HL-60 (cell line): ENCODE data around the gene WDR48.

Experiments
- DNase-seq, 2 experiments: peaks; one replicate each; pipeline ENCODE4 v3.0.0-alpha.2; 2010 to 2020; ENCODE audit warnings: low read depth in 1 of 2, low spot score in 1 of 2
- H3K27ac ChIP-seq: fragments of 250-450 bp; sonication (Bioruptor Pico); replicated peaks from 2 replicates; pipeline ENCODE4 v1.5.1; 2020; ENCODE audit warnings: mild to moderate bottlenecking, moderate library complexity
- H3K27me3 ChIP-seq: fragments of 250-450 bp; sonication (Bioruptor Pico); 2 replicates; pipeline ENCODE4 v1.5.1; 2021; ENCODE audit warnings: mild to moderate bottlenecking, moderate library complexity; ENCODE audit not compliant: insufficient read depth, poor library complexity, severe bottlenecking
- H3K4me3 ChIP-seq: replicated peaks from 2 replicates; pipeline ENCODE4 v1.5.1; 2011; ENCODE audit warnings: mild to moderate bottlenecking, control low read depth, low read length; ENCODE audit not compliant: insufficient read depth
- GABPA ChIP-seq: IDR thresholded peaks from 2 replicates; pipeline ENCODE4 v1.6.1; 2012; ENCODE audit warnings: low read depth
- POLR2AphosphoS5 ChIP-seq: IDR thresholded peaks from 2 replicates; pipeline ENCODE4 v1.6.1; 2012; ENCODE audit warnings: low read depth
- SPI1 ChIP-seq: IDR thresholded peaks from 2 replicates; pipeline ENCODE4 v1.6.1; 2012; ENCODE audit warnings: low read depth, mild to moderate bottlenecking, borderline replicate concordance
- TF ChIP-seq, protein P1 (sequence below): IDR thresholded peaks from one replicate; pipeline ENCODE4 v1.5.1; 2011; ENCODE audit warnings: low read length, control low read depth, inconsistent platforms; ENCODE audit not compliant: insufficient read depth
- TF ChIP-seq, protein P2 (sequence below): IDR thresholded peaks from 2 replicates; pipeline ENCODE4 v1.6.1; 2012; ENCODE audit warnings: low read depth; ENCODE audit not compliant: insufficient replicate concordance

WDR48 gene

DNA sequence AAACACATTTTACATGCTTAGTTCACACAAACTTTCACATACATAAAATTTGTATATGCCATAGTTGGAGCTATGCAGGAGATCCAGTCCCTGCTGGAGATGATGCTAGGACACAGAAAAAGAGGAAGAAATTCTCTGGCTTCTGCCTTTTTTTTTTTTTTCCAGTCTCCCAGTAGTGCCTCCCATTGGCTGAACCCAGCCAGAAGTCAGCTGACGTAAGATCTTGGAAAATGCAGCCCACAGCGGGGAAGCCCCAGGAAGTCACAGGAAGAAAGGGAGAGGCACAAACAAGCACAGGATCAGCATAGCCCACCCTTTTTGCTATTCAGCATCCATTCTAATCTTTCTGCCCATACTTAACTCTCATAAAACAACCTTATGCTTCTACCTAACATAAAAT, 38.5 kb upstream of the WDR48 start:
- no peak for DNase-seq
- Histone ChIP-seq H3K4me3 (no peak overlapping the region), H3K27ac (no peak overlapping the region), H3K27me3 (peaks cover 9% of the 10 kb centered on the region)
- TF ChIP-seq, protein P1, sequence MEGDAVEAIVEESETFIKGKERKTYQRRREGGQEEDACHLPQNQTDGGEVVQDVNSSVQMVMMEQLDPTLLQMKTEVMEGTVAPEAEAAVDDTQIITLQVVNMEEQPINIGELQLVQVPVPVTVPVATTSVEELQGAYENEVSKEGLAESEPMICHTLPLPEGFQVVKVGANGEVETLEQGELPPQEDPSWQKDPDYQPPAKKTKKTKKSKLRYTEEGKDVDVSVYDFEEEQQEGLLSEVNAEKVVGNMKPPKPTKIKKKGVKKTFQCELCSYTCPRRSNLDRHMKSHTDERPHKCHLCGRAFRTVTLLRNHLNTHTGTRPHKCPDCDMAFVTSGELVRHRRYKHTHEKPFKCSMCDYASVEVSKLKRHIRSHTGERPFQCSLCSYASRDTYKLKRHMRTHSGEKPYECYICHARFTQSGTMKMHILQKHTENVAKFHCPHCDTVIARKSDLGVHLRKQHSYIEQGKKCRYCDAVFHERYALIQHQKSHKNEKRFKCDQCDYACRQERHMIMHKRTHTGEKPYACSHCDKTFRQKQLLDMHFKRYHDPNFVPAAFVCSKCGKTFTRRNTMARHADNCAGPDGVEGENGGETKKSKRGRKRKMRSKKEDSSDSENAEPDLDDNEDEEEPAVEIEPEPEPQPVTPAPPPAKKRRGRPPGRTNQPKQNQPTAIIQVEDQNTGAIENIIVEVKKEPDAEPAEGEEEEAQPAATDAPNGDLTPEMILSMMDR = no peak
- no peak for TF ChIP-seq GABPA
- no peak for TF ChIP-seq SPI1
- TF ChIP-seq, protein P2, sequence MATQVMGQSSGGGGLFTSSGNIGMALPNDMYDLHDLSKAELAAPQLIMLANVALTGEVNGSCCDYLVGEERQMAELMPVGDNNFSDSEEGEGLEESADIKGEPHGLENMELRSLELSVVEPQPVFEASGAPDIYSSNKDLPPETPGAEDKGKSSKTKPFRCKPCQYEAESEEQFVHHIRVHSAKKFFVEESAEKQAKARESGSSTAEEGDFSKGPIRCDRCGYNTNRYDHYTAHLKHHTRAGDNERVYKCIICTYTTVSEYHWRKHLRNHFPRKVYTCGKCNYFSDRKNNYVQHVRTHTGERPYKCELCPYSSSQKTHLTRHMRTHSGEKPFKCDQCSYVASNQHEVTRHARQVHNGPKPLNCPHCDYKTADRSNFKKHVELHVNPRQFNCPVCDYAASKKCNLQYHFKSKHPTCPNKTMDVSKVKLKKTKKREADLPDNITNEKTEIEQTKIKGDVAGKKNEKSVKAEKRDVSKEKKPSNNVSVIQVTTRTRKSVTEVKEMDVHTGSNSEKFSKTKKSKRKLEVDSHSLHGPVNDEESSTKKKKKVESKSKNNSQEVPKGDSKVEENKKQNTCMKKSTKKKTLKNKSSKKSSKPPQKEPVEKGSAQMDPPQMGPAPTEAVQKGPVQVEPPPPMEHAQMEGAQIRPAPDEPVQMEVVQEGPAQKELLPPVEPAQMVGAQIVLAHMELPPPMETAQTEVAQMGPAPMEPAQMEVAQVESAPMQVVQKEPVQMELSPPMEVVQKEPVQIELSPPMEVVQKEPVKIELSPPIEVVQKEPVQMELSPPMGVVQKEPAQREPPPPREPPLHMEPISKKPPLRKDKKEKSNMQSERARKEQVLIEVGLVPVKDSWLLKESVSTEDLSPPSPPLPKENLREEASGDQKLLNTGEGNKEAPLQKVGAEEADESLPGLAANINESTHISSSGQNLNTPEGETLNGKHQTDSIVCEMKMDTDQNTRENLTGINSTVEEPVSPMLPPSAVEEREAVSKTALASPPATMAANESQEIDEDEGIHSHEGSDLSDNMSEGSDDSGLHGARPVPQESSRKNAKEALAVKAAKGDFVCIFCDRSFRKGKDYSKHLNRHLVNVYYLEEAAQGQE = no peak
- TF ChIP-seq POLR2AphosphoS5 = no peak

DNA sequence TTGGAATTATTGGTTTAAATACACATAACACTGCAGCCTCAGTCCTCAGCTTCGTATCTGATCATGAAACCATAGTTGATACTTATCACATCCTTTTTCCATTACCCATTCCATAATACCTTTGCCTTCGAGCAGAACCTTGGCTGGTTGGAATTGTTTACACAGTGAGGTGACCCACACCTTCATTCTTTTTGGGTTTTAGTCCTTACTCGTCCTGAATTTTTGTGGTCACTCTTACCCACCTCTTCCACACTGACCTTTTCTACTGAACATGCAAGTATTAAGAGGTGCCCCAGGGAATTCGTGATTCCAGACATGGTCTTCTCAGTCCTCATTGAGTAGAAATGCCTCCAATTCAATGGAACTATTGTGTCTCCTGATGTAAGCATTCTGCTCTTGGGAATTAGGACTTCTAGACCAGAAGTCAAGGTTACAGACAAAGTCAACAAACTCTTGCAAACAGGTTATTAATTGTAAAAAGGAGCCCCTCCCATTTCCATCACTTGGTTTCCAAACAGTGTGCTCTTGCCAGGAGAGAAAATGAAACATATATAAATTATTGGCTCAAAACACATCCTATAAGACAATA, 37.8 kb upstream of the WDR48 start:
- no peak overlapping the region for H3K27ac ChIP-seq
- peaks cover 9% of the 10 kb centered on the region for H3K27me3 ChIP-seq
- no peak for DNase-seq
- no peak for TF ChIP-seq POLR2AphosphoS5
- TF ChIP-seq GABPA = no peak
- TF ChIP-seq, protein P1 = no peak
- TF ChIP-seq, protein P2 = no peak
- no peak for TF ChIP-seq SPI1
- no peak overlapping the region for H3K4me3 ChIP-seq

DNA sequence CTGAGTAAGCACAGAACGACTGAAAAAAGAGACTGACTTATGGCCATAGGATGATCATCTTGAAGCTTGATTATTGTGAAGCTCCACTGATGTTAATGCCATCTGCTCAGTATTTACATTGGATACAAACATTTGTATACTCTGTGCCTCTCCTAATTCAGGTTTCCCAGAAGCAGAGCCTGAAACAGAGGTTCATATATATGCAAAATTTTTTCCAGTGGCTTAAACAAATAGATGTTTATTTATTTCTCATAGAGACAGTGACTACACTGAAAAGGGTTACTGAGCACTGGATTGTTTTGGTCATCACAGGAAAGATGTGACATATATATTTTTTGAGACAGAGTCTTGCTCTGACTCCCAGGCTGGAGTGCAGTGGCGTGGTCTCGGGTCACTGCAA, 36.4 kb upstream of the WDR48 start:
- TF ChIP-seq, protein P2 = no peak
- TF ChIP-seq SPI1 = no peak
- no peak for DNase-seq
- H3K4me3 ChIP-seq = no peak overlapping the region
- H3K27ac ChIP-seq = no peak overlapping the region
- H3K27me3 ChIP-seq = peaks cover 9% of the 10 kb centered on the region
